ENCODE measurements around the gene OPN1MW. TPM values are rescaled to one million over a fixed set of nuclear protein-coding genes. Genes with fewer than 3 reads are reported as not detected.
"Not testable (repeated sequence)": the region's sequence is repeated elsewhere in the genome, so short reads cannot be mapped to it uniquely, and the experiment has no call there.

The OPN1MW gene
- total RNA-seq, 1 donor from 2014 or later: not detected

GRCh38 chrX:154194316-154194715, 11.9 kb downstream of the OPN1MW start:
- DNase-seq (ENCODE audit: low spot score); intact Hi-C loops (cut with DNase I): not testable (repeated sequence)
- peak; percentile 86 for ATAC-seq

GRCh38 chrX:154196466-154196865, 14.1 kb downstream of the OPN1MW start:
- ATAC-seq; intact Hi-C loops (cut with DNase I); DNase-seq (ENCODE audit: low spot score): not testable (repeated sequence)

- DNase-seq (ENCODE audit: low spot score); intact Hi-C loops (cut with DNase I): not testable (repeated sequence)
- peak; percentile 92 for ATAC-seq
These were observed 27.4 kb downstream of the OPN1MW start for GRCh38 chrX:154209670-154210418.

GRCh38 chrX:154211057-154211456, 28.7 kb downstream of the OPN1MW start:
- ATAC-seq; DNase-seq (ENCODE audit: low spot score); intact Hi-C loops (cut with DNase I): not testable (repeated sequence)

- DNase-seq (ENCODE audit: low spot score); intact Hi-C loops (cut with DNase I); ATAC-seq: not testable (repeated sequence)
These were observed 29.1 kb downstream of the OPN1MW start for GRCh38 chrX:154211499-154211898.

- intact Hi-C loops (cut with DNase I); DNase-seq (ENCODE audit: low spot score); ATAC-seq: not testable (repeated sequence)
These were observed 37.1 kb downstream of the OPN1MW start, which contains the start of gene OPN1MW2 for GRCh38 chrX:154219456-154219855. OPN1MW2 (plus strand) TSS chrX:154219756; CDS start chrX:154219816, 60 bp downstream.

- intact Hi-C loops (cut with DNase I); ATAC-seq; DNase-seq (ENCODE audit: low spot score): not testable (repeated sequence)
These were observed 42.9 kb downstream of the OPN1MW start for GRCh38 chrX:154225292-154225691.

- DNase-seq (ENCODE audit: low spot score); ATAC-seq; intact Hi-C loops (cut with DNase I): not testable (repeated sequence)
These were observed 44.3 kb downstream of the OPN1MW start for GRCh38 chrX:154226706-154227105.

- ATAC-seq: peak; percentile 75
- intact Hi-C loops (cut with DNase I); DNase-seq (ENCODE audit: low spot score): not testable (repeated sequence)
These were observed 49.0 kb downstream of the OPN1MW start for GRCh38 chrX:154231443-154231842.

- DNase-seq (ENCODE audit: low spot score); intact Hi-C loops (cut with DNase I); ATAC-seq: not testable (repeated sequence)
These were observed 51.2 kb downstream of the OPN1MW start for GRCh38 chrX:154233620-154234019.

GRCh38 chrX:154238939-154239559, 56.7 kb downstream of the OPN1MW start:
- intact Hi-C loops (cut with DNase I); DNase-seq (ENCODE audit: low spot score); ATAC-seq: not testable (repeated sequence)

- not testable (repeated sequence) for ATAC-seq; DNase-seq (ENCODE audit: low spot score)
These were observed 57.6 kb downstream of the OPN1MW start for GRCh38 chrX:154239982-154240503.

More at GRCh38 chrX:154239982-154240503, 57.6 kb downstream of the OPN1MW start:
- intact Hi-C loops (cut with DNase I): not testable (repeated sequence)

Other genes with a start within 250 kb of the OPN1MW start
- gene NAA10, start 247.6 kb upstream of the OPN1MW start, total RNA-seq: 73.6 TPM
- 23.0 TPM for gene RENBP, start 238.0 kb upstream of the OPN1MW start, total RNA-seq
- gene HCFC1, start 210.8 kb upstream of the OPN1MW start, total RNA-seq: 42.2 TPM
- gene TMEM187, start 209.8 kb upstream of the OPN1MW start, total RNA-seq: 10.3 TPM
- gene IRAK1, start 162.7 kb upstream of the OPN1MW start, total RNA-seq: 53.9 TPM
- 85.6 TPM for gene MECP2, start 84.9 kb upstream of the OPN1MW start, total RNA-seq
- not detected for gene OPN1LW, start 38.4 kb upstream of the OPN1MW start, total RNA-seq
- not detected for gene OPN1MW2, start 37.2 kb downstream of the OPN1MW start, total RNA-seq
- gene OPN1MW3, start 75.0 kb downstream of the OPN1MW start, total RNA-seq: not detected
- not detected for gene TEX28, start 112.5 kb downstream of the OPN1MW start, total RNA-seq
- 0.18 TPM for gene TKTL1, start 113.2 kb downstream of the OPN1MW start, total RNA-seq
- 1,228 TPM for gene FLNA, start 192.0 kb downstream of the OPN1MW start, total RNA-seq
- gene EMD, start 196.7 kb downstream of the OPN1MW start, total RNA-seq: 61.5 TPM
- 2,095 TPM for gene RPL10, start 215.8 kb downstream of the OPN1MW start, total RNA-seq
- 18.4 TPM for gene DNASE1L1, start 226.7 kb downstream of the OPN1MW start, total RNA-seq
- 56.7 TPM for gene TAFAZZIN, start 228.9 kb downstream of the OPN1MW start, total RNA-seq
- gene ATP6AP1, start 246.1 kb downstream of the OPN1MW start, total RNA-seq: 59.1 TPM